Subcutaneous abdominal adipose tissue (tissue), 5 donors: ENCODE measurements around the gene FERMT2.

Source experiments
- H3K27ac ChIP-seq: one replicate; pipeline ENCODE4 v1.7.0; 2013; ENCODE audit warnings: low read depth, mild to moderate bottlenecking, inconsistent platforms, low read length, moderate library complexity
- H3K27me3 ChIP-seq, 5 donors: one replicate each; pipeline ENCODE4 v1.7.0; 2013; ENCODE audit warnings: low read length in 5 of 5, inconsistent platforms in 1 of 5; ENCODE audit not compliant: control insufficient read depth in 5 of 5, insufficient read depth in 4 of 5
- H3K36me3 ChIP-seq, 5 donors: one replicate each; pipeline ENCODE4 v1.7.0; 2013; ENCODE audit warnings: low read length in 5 of 5; ENCODE audit not compliant: control insufficient read depth in 5 of 5, insufficient read depth in 5 of 5
- H3K4me1 ChIP-seq, 5 donors: one replicate each; pipeline ENCODE4 v1.7.0; 2013; ENCODE audit warnings: low read length in 5 of 5, mild to moderate bottlenecking in 3 of 5, moderate library complexity in 1 of 5; ENCODE audit not compliant: control insufficient read depth in 5 of 5, insufficient read depth in 5 of 5
- H3K4me3 ChIP-seq, 5 donors: one replicate each; pipeline ENCODE4 v1.7.0; 2013; ENCODE audit warnings: low read length in 5 of 5, low read depth in 1 of 5
- H3K9ac ChIP-seq, 5 donors: one replicate each; pipeline ENCODE4 v1.7.0; 2013; ENCODE audit warnings: low read length in 5 of 5, mild to moderate bottlenecking in 4 of 5, moderate library complexity in 3 of 5
- H3K9me3 ChIP-seq, 5 donors: one replicate each; pipeline ENCODE4 v1.7.0; 2013; ENCODE audit warnings: low read length in 5 of 5; ENCODE audit not compliant: control insufficient read depth in 5 of 5
- donor health status: healthy.
- donor health status: healthy.
- donor health status: healthy.
- donor health status: healthy.
- donor health status: healthy.

Gene FERMT2

GRCh38 chr14:52944254-52944653 is 6.6 kb downstream of the FERMT2 start:
- Histone ChIP-seq H3K27ac (peak overlapping the region; percentile 81), H3K9ac (no peak overlapping the region), H3K9me3 (no peaks in the 10 kb centered on the region), H3K4me3 (no peak overlapping the region), H3K36me3 (peaks cover 0 to 15% (median 8%) of the 10 kb centered on the region in 5 donors), H3K27me3 (no peaks in the 10 kb centered on the region), H3K4me1 (peaks cover 5 to 60% (median 52%) of the 10 kb centered on the region in 5 donors)

GRCh38 chr14:52939427-52939826 is 11.4 kb downstream of the FERMT2 start:
- Histone ChIP-seq H3K4me1 (peaks cover 2 to 62% (median 42%) of the 10 kb centered on the region in 5 donors), H3K27ac (peak overlapping the region; percentile 65), H3K9ac (no peak overlapping the region), H3K4me3 (no peak overlapping the region), H3K36me3 (peaks cover 0 to 2% (median 0%) of the 10 kb centered on the region in 5 donors), H3K9me3 (no peaks in the 10 kb centered on the region), H3K27me3 (no peaks in the 10 kb centered on the region)

- peak overlapping the region in 2 of 5 donors; percentile 3 to 40 for H3K9ac ChIP-seq
- H3K9me3 ChIP-seq: no peaks in the 10 kb centered on the region
- H3K27ac ChIP-seq: peak overlapping the region; percentile 60
- no peaks in the 10 kb centered on the region for H3K27me3 ChIP-seq
- H3K4me3 ChIP-seq: no peak overlapping the region
- peaks cover 0 to 64% (median 42%) of the 10 kb centered on the region in 5 donors for H3K4me1 ChIP-seq
- H3K36me3 ChIP-seq: peaks cover 0 to 2% (median 0%) of the 10 kb centered on the region in 5 donors
Measured at GRCh38 chr14:52937869-52938268, 13.0 kb downstream of the FERMT2 start.

GRCh38 chr14:52937306-52937705 is 13.5 kb downstream of the FERMT2 start:
- Histone ChIP-seq H3K4me3 (no peak overlapping the region), H3K4me1 (peaks cover 0 to 70% (median 43%) of the 10 kb centered on the region in 5 donors), H3K36me3 (peaks cover 0 to 2% (median 0%) of the 10 kb centered on the region in 5 donors), H3K9me3 (no peaks in the 10 kb centered on the region), H3K9ac (no peak overlapping the region), H3K27me3 (no peaks in the 10 kb centered on the region), H3K27ac (peak overlapping the region; percentile 60)

GRCh38 chr14:52936437-52936836 is 14.4 kb downstream of the FERMT2 start:
- no peak overlapping the region for H3K4me3 ChIP-seq
- H3K36me3 ChIP-seq: peaks cover 0 to 2% (median 0%) of the 10 kb centered on the region in 5 donors
- H3K27me3 ChIP-seq: no peaks in the 10 kb centered on the region
- H3K27ac ChIP-seq: peak overlapping the region; percentile 45
- no peak overlapping the region for H3K9ac ChIP-seq
- H3K9me3 ChIP-seq: no peaks in the 10 kb centered on the region
- H3K4me1 ChIP-seq: peaks cover 0 to 70% (median 44%) of the 10 kb centered on the region in 5 donors

GRCh38 chr14:52935833-52936232 is 15.0 kb downstream of the FERMT2 start:
- H3K27me3 ChIP-seq: no peaks in the 10 kb centered on the region
- H3K36me3 ChIP-seq: peaks cover 0 to 2% (median 0%) of the 10 kb centered on the region in 5 donors
- peaks cover 0 to 72% (median 41%) of the 10 kb centered on the region in 5 donors for H3K4me1 ChIP-seq
- no peak overlapping the region for H3K4me3 ChIP-seq
- peak overlapping the region; percentile 45 for H3K27ac ChIP-seq
- no peaks in the 10 kb centered on the region for H3K9me3 ChIP-seq
- no peak overlapping the region for H3K9ac ChIP-seq

- no peak overlapping the region for H3K9ac ChIP-seq
- H3K4me3 ChIP-seq: no peak overlapping the region
- H3K27me3 ChIP-seq: no peaks in the 10 kb centered on the region
- H3K9me3 ChIP-seq: no peaks in the 10 kb centered on the region
- H3K27ac ChIP-seq: peak overlapping the region; percentile 45
- H3K36me3 ChIP-seq: peaks cover 0 to 2% (median 0%) of the 10 kb centered on the region in 5 donors
- peaks cover 2 to 71% (median 44%) of the 10 kb centered on the region in 5 donors for H3K4me1 ChIP-seq
Measured at GRCh38 chr14:52934762-52935161, 16.1 kb downstream of the FERMT2 start.

GRCh38 chr14:52929192-52929807 is 21.6 kb downstream of the FERMT2 start:
- no peaks in the 10 kb centered on the region for H3K27me3 ChIP-seq
- H3K36me3 ChIP-seq: no peaks in the 10 kb centered on the region
- peaks cover 6 to 74% (median 55%) of the 10 kb centered on the region in 5 donors for H3K4me1 ChIP-seq
- no peak overlapping the region for H3K9ac ChIP-seq
- no peak overlapping the region for H3K4me3 ChIP-seq
- no peaks in the 10 kb centered on the region for H3K9me3 ChIP-seq
- peak overlapping the region; percentile 70 for H3K27ac ChIP-seq

GRCh38 chr14:52926953-52927352 is 23.9 kb downstream of the FERMT2 start:
- Histone ChIP-seq H3K4me1 (peaks cover 6 to 84% (median 58%) of the 10 kb centered on the region in 5 donors), H3K9me3 (no peaks in the 10 kb centered on the region), H3K27me3 (no peaks in the 10 kb centered on the region), H3K27ac (peak overlapping the region; percentile 67), H3K36me3 (no peaks in the 10 kb centered on the region), H3K9ac (no peak overlapping the region), H3K4me3 (no peak overlapping the region)

- no peaks in the 10 kb centered on the region for H3K27me3 ChIP-seq
- peak overlapping the region; percentile 93 for H3K27ac ChIP-seq
- H3K36me3 ChIP-seq: no peaks in the 10 kb centered on the region
- peaks cover 6 to 93% (median 75%) of the 10 kb centered on the region in 5 donors for H3K4me1 ChIP-seq
- no peak overlapping the region for H3K9ac ChIP-seq
- H3K9me3 ChIP-seq: no peaks in the 10 kb centered on the region
- no peak overlapping the region for H3K4me3 ChIP-seq
Measured at GRCh38 chr14:52923902-52924575, 26.8 kb downstream of the FERMT2 start.
